Left forelimb (tissue), 1 donor: Measurements from ENCODE around the gene POLD3.
"Not testable (repeated sequence)": the region's sequence is repeated elsewhere in the genome, so short reads cannot be mapped to it uniquely, and the experiment has no call there.

Experiments used
- DNase-seq: peaks from one replicate; pipeline ENCODE4 v3.0.0-alpha.2; 2018; ENCODE audit warnings: low spot score

Gene POLD3

DNA sequence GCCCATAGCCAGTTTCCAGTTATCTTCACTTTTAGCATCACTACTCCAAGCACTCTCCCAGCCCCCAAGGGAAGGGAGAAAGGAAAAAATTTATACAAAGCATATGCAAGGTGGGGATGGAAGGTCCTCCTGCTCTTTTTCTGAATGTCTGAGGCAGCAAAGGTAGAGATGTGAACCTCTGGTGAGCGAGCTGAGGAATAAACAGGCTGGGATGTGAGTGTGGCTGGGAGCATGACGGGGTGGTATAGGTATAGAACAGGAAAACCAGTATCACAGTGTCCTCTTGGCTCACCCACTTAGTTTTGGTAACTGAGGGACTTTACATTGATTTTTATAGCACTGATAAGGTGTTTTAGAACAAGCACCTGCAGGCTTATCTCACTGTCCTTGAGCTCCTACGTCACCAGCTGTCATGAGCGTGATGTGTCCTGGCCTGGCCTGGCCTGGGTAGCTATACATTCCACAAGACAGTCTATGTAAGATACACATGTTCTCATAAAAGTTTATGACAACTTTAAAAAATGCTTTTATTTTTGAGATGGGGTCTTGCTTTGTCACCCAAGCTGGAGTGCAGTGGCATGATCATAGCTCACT, 10.3 kb upstream of the POLD3 start:
- no peak for DNase-seq

DNA sequence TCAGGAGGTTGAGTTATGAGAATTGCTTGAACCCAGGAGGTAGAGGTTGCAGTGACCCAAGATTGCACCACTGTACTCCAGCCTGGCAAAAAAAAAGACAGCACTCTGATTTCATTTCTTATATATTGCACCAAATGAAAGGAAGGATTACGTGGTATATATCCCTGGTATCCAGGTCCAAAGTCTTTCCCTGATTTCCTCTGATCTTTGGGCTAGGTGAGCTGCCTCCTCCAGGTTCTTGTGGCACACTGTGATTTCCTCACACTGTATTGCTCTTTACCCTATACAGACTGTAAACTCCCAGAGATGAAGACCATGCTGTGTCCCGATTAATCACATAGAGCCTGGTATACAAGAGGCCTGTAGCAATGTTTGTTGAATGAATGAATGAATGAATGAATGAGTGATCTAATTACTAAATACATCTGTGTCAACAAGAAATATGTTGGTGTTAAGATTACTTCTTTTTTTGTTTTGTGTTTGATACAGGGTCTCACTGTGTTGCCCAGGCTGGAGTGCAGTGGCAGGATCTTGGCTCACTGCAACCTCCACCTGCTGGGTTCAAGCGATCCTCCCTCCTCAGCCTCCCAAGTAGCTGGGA, 9.3 kb upstream of the POLD3 start:
- DNase-seq, result no peak

DNA sequence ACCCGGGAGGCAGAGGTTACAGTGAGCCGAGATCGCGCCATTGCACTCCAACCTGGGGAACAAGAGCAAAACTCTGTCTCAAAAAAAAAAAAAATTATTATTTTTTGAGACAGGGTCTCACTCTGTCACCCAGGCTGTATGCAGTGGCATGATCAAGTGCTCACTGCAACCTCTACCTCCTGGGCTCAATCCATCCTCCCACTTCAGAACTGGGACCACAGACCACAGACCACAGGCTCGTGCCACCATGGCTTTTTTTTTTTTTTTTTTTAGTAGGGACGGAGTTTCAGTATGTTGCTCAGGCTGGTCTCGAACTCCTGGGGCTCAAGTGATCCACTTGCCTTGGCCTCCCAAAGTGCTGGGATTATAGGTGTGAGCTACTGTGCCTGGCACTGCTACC, 1.9 kb upstream of the POLD3 start:
- DNase-seq, result not testable (repeated sequence)

DNA sequence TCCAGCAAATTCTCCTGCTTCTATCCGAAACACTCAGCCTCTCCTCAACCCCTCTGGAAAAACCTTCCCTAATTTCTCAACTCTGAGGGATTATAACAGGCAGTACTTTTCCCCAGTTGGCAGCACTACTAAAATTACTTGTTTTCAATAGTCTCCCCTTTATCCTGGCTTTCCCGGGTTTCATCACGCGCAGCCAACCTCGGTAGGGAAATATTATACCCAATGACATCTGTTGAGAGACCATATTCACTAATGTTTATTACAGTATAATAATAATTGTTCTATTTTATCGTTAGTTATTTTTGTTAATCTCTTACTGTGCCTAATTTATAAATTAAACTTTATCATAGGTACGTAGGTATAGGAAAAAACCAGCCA, 330 bp upstream of the POLD3 start:
- DNase-seq, result no peak

DNA sequence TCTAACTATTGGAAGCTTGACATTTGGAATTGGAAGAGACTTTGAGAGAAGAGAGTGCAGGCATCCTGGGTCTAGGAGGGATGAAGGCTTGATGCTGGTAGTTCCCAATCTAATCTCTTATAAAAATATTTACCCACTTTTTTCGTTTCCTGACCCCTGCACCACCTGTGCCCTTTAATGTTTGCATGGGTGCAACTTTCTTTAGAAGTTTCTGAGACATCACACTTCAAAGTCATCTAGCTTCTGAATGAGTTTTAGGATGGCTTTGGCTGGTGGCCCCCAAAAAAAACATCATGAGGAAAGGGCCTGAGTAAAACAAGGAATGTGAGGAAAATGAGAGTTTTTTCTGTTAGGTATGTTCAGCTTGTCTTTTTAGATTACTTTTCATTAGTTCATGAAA, 1.1 kb downstream of the POLD3 start:
- no peak for DNase-seq

DNA sequence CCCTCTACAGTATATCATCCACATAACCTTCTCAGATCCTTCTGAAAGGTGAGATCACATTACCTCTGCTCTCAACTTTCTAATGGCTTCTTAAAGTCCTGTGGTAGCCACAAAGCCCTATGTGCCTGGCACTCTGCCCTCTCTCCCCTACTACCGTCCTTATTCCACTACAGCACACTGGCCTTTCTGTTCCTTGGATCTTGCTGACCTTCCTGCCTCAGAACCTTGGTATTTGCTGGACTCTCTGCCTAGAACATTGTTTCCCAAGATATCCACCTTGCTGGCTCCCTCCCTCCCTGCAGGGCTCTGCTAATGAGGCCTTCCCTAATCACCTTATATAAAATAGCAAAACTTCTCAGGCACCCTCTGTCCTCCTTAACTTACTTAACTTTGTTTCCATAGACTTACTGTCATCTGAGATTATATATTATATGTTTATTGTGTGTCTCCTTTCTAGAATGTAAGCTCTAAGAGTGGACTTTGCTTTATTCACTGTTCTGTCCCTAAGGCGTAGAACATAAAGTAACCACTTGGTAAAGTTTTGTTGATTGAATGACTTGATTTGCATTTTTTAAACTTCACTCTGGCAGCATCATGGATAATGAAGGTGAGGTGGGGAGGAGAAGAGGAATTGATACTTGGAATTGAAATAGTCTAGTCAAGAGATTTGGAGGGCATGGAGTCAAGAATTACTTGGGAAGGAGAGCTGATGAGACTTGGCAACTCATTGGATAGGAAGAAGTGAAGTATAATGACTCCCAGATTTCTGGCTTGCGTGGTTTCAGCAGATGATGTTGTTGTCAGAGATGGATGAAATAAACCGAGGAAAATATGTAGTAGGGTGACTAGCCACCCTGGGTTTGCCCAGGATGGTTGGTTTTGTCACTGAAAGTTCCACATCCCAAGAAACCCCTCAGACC, 10.5 kb downstream of the POLD3 start:
- DNase-seq, result no peak

DNA sequence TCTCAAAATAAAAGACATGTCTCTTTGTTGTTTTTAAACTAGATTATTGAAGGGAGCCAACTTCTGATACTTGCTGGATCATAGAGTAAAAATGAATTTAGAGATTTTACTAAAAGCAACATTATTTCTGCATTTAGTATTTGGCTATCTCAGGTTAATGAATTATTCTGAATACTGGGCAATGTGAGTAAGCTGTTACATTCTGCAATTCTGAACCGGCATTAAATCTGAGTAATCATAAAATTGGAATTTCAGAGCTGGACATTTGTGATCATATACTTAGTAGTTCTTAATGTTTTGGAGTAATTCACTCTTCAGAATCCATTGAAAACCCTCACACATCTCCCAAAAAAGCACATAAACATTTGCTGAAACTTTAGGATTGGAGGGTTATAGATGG, 11.5 kb downstream of the POLD3 start:
- no peak for DNase-seq

DNA sequence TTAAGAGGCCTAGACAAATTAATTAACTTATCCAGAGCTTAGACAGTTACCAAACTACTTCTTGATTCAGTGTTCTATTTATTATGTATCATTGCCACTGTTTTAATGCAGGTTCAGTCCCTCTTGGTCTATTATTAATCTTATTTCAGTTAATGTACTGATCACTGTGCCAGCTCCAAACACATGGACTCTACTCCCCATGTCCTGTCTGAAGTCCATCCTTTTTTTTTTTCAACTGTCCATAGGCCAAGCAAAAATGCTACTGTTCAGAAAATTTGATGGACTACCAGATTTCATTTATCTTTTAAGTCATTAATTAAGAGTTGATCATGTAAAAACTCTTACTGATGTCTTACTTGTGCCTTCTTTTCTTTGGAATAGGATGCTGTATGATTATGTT, 11.9 kb downstream of the POLD3 start:
- DNase-seq, result no peak

DNA sequence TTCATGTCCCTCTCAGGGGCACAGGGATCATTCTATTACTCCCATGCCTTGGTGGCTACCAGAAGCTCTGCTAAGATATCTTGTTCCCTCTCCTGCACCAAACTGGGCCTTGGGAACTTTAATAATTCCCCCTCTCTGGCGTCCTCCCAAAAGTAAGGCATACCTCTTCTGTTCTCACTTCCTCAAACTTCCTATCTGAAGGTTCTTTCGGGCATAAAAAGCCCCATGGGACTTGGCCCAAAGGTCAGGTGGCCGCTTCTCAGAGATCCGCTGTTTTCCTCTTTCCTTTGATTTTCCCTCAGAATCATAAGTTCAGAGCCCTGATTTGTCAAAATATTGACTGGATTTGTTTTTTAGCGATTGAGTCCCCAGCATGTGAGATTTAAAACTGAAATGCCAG, 13.0 kb downstream of the POLD3 start:
- DNase-seq, result no peak

DNA sequence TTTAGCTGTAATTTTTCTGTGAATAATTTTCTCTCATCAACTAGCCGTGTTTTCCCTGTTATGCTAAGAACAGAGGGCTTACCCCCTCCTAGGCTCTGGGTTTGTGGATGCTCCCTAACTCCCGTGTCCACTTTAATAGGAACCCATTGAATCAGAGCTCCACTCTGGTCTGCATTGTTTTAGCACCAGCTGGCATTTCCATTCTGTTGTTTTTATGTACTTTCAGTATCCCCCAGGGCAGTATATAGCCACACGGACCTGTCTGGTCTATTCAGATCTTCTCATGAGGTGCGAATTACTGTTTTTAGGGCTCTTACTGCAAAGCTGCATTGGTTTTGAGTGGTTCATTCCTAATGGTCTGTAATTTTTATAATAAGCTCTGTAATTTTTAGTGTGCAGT, 16.0 kb downstream of the POLD3 start:
- DNase-seq, result no peak

DNA sequence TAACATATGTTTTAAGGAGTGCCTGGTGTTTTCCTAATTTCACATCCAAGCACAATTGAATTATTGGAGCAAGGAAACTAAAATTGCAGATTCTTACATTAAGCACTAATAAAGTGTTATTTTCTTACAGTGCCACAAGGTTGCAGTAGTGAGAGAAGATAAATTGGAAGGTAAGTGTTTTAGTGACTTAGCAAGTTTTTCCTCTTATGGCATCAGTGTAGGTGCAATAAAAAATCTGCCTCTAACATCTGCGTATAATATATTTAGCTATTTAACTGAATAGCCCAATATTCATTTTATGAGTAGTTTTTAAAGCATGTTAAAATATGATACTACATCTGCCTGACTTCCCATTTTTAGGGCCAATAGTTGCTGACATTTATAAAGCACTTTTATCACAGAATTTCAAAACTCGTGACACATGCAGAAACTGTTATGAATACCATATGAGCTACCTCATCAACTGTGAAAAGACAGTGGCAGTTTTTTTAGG, 19.0 kb downstream of the POLD3 start:
- DNase-seq, result no peak

DNA sequence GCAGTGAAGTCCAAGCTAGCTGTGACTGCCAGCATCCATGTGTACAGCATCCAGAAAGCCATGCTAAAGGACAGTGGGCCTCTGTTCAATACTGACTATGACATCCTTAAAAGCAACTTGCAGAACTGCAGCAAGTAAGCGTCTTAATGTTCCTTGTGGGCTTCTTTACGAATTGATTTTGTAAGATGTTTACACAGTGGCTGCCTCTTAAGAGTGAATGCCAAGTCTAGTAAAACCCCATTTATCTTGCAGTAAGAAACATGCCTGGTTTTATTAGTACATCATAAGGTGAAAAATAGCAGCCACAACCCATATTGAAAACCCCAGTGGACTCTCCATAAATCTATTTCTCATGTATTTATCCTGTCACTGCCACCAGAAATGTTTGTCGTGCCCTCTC, 20.5 kb downstream of the POLD3 start:
- no peak for DNase-seq

DNA sequence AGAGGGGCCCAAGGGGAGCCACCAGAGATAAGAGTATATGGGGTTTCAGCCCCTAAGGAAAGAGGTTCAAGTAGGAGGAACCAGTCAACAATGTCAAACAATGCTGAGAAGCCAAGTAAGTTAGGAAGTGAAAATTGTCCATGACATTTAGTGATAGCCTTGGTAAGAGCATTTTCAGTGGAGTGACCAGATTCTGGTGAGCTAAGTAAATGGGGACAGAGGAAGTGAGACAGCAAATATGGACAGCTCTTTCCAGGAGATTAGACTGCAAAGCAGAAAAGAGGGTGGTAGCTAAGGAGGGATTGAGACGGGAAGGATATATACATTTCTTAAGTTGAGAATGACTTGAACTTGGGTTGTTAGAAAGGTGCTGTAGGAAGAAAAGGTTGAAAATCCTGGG, 22.9 kb downstream of the POLD3 start:
- no peak for DNase-seq

DNA sequence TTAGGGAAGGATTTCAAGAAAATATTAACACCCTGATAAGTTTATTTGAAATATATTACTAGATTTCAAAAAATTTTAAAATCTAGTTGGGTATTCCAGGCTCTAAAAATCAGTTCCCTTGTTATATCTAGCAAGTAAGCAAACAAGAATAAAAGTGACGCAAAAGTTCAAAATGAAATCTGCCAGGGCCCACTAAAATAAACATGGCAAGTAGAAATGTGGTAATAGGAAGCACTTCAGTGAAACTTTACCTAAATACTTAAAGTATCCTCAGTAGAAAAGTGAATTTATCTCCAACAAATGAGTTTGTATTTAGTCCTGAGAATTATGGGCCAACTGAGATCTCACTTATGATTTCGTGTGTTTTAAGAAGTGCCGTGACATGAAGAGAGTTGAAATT, 23.6 kb downstream of the POLD3 start:
- DNase-seq, result no peak

DNA sequence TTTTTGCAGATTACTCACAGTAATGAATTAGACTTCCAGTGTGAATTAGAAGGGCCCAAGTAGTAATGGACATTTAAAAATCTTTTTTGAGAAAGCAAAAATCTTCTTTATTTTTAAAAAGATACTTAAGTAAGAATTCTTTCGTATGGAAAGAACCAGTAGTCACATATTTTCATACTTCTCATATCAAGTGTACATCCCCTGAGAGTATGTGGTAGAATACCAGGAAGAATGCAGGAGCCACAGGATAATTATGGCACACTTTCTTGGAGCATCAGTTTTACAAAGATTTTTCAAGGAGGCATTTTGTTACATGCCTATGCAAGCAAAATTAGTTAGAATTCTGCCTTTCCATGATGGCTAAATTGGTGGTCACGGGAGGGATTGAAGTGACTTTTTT, 28.1 kb downstream of the POLD3 start:
- no peak for DNase-seq

DNA sequence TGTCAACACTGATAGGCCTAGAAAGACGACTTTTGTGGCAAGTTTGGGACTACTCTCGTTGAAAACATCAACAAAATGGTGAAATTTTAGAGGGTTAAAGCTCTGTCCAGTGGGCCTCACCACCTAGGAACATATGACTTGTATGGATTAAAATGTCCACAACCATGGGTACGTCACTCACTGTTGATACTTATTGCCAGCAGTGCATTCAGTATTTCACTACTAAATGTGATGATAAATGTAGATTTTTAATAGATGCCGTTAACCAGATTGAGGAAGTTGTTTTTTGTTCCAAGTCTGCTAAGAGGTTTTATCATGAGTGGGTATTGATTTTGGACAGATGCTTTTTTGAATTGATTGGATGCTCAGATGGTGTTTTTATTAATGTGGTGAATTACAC, 33.7 kb downstream of the POLD3 start:
- no peak for DNase-seq

DNA sequence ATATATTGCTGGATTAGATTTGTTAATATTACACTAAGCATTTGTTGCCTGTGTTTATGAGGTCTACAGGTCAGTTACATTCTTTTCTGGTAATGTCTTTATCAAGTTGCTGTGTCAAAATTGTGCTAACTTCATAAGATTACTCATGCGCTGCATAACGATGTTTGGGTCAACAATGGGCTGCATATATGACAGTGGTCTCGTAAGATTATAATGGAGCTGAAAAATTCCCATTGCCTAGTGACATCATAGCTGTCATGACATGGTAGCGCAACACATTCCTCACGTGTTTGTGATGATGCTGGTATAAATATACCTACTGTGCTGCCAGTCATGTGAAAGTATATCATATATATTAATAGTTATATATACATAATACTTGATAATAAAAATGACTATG, 34.2 kb downstream of the POLD3 start:
- no peak for DNase-seq

DNA sequence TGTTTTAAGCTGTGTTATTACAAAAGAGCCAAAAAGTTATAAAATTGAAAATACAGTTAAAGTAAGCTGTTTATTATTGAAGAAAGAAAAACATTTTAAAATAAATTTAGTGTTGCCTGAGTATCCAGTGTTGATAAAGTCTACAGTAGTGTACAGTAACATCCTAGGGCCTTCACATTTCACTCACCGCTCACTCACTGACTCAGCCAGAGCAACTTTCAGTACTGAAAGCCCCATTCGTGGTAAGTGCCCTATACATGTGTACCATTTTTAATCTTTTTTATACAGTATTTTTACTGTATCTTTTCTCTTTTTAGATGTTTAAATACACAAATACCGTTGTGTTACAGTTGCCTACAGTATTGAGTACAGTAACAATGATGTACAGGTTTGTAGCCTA, 35.0 kb downstream of the POLD3 start:
- no peak for DNase-seq

DNA sequence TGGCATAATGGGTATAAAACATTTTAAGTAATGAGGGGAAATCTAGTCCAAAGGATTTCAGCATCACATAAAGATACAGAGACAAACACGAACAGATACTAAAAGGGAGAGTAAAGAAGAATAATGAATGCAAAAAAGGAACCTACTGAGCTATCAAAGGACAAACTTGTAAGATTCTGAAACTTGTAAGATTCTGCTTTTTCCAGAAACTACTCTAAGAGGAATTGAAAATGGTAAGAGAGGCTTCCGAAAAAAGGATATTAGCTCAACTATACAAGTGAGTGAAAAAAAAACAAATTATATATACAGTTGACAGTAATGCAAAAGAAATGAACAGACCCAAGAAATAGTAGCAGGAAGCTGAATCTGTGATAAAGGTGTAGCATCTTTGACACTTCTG, 37.7 kb downstream of the POLD3 start:
- no peak for DNase-seq

DNA sequence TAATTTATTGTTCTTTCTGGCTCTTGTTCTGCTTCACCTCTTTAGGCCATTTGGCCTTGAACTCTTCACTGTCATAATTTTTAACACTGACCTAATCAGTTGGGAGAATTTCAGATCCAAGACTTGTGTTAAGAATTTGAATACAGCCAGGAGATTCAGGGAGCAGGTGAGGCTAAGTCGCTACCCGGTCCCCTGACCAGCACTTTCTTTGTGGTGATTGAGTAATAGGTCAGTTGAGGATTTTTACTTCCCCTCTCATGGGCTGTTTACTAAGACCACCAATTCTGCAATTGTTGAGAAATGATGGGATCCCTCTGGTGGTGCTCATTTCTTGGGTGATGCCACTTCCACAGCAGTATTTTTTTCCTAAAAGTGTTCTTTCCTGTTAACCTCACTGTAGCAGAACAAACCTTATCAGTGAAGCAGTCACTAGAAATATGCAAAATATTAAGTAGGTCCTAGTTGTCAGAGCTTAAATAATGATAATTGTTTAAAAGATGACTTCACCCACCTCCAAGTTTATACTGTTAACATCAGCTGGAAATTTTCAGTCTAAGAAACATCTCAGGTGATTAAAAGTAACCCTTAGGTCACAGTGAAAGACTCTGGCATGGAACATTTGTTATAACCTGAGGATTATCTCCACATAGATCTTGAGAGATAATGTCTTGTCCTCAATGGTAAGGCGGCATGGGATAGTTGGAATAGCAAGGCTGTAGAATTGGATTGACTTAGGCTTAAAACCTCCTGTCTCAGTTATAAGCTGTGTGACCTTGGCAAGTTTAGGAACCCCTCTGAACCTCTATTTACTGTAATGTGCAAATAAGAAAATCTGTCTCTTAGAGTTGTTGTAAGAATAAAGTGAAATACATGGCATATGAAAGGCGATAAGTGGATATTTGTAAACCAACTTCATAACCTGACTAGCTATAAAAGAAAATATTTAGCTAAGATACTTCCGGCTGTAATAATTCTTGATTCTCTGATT, 41.3 kb downstream of the POLD3 start:
- no peak for DNase-seq

DNA sequence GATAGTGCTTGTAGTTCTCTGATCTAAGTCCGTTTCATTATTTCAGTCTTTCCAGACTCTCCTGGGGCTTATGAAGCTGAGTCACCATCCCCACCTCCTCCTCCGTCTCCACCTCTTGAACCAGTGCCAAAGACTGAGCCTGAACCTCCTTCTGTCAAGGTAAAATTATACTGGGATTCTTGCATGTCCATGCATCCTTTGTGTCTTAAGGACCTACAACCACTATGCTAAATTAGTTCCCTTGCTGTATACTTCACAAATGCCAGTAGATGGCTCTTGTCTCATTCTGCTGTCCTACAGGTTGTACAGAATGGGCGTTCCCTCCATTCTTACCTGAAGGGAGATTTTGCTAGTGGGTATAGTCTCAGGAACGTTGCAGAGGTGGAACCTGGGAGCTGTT, 42.2 kb downstream of the POLD3 start:
- no peak for DNase-seq

DNA sequence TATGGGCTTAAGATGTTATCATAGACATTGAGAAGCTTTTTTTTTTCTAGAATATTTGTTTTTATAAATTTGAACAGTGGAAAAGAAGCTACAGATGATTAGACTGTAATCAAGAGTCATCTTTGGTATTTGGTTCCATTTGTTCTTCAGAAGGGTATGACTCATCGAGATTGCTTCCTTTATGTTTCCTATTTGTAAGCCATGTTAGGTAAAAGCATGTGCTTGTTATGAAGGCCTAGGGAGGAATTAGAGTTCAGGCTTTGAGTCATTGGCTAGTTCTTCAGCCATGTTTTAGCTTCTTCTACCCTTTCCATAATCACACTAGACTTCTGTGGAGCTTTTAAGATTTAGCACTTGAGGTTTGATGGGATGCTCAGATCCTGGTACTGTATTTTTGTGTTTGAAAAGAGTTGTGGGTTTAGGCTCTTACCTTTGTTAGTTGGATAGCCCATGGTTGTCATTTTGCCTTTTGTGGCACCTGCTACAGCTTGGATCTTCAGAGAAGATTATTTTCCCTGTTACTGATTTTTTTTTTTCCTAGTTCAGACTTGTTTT, 44.3 kb downstream of the POLD3 start:
- no peak for DNase-seq
